ENCODE results near the gene HES3.

Gene HES3

DNA sequence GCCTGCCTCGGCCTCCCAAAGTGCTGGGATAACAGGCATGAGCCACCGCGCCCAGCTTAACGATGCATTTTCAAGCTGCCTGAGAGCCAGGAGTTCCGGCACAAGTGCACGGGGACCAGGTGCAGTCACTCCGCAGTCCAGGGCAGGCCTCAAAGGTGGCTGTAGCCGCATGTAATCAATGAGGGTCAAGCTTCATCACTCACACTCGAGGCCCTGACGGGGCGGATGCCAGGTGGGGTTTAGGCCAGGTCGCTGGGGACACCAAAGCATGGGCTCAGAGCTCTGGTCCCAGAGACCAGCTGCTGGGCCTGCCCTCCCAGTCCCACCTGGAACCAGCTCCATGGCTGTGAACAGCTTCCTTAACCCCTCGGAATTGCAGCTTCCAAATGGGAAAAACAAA lies 43.0 kb downstream of the HES3 start:
- DNase-seq (ENCODE audit: low read depth in 2 of 2), result no peak
- TF ChIP-seq, protein P1, sequence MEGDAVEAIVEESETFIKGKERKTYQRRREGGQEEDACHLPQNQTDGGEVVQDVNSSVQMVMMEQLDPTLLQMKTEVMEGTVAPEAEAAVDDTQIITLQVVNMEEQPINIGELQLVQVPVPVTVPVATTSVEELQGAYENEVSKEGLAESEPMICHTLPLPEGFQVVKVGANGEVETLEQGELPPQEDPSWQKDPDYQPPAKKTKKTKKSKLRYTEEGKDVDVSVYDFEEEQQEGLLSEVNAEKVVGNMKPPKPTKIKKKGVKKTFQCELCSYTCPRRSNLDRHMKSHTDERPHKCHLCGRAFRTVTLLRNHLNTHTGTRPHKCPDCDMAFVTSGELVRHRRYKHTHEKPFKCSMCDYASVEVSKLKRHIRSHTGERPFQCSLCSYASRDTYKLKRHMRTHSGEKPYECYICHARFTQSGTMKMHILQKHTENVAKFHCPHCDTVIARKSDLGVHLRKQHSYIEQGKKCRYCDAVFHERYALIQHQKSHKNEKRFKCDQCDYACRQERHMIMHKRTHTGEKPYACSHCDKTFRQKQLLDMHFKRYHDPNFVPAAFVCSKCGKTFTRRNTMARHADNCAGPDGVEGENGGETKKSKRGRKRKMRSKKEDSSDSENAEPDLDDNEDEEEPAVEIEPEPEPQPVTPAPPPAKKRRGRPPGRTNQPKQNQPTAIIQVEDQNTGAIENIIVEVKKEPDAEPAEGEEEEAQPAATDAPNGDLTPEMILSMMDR (IDR thresholded peaks at IDR 0.05; ENCODE audit: low read depth, low read length), result no peak

DNA sequence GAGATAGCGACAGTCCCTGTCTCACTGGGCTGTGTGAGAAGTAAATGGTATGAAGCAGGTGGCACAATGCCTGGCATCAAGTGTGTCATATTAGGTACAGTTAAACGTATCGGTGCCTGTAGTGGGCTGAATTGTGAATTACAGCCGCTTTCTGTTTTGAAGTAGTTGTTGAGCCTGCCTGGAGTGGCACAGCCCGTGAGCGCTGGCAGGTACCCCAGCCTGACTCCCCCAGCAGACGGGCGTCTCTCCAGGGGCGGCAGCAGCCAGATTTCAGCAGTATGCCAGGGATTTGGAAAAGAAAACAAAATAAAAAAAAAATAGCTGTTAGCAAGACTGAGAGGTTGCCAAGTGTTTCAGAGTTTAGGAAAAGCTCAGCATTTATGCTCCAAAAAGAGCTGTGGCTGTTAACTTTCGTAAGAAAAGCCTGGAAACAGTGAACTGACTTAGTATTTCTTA lies 43.5 kb downstream of the HES3 start:
- no peak overlapping the region for H3K4me3 ChIP-seq (replicated peaks in 1 of 2; ENCODE audit: low read depth in 2 of 2, low read length in 2 of 2)
- DNase-seq (ENCODE audit: low read depth in 2 of 2), result peak in 1 of 2 donors; percentile 42
- TF ChIP-seq, protein P1 (IDR thresholded peaks at IDR 0.05; ENCODE audit: low read depth, low read length), result no peak

More for the DNA sequence above, 43.0 kb downstream of the HES3 start:
- H3K4me3 ChIP-seq (replicated peaks in 1 of 2; ENCODE audit: low read depth in 2 of 2, low read length in 2 of 2), result no peak overlapping the region

DNA sequence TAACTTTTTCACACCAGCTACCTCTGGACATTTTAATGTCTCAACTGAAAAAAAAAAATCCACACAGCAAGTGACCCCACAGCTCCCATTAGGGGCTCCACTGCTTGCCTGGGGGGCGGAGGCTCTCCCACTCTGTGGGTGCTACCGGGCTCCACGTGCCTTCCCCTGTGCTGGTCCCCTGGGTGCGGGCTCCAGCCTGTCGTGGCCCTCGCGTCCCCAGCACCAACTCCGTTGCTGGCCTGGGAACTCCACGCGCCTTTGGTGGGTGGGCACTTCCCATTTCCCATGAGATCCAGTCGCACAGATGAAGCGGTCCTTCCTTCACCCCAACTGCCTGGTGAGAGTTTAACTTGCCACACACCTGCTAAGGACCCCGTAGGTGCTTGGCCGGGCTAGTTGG lies 44.0 kb downstream of the HES3 start:
- H3K4me3 ChIP-seq (replicated peaks in 1 of 2; ENCODE audit: low read depth in 2 of 2, low read length in 2 of 2), result no peak overlapping the region
- no peak for DNase-seq (ENCODE audit: low read depth in 2 of 2)
- TF ChIP-seq, protein P1 (IDR thresholded peaks at IDR 0.05; ENCODE audit: low read depth, low read length), result no peak

- DNase-seq (ENCODE audit: low read depth in 2 of 2), result no peak
- H3K4me3 ChIP-seq (replicated peaks in 1 of 2; ENCODE audit: low read depth in 2 of 2, low read length in 2 of 2), result no peak overlapping the region
- TF ChIP-seq, protein P1 (IDR thresholded peaks at IDR 0.05; ENCODE audit: low read depth, low read length), result no peak
Observed at GRCh38 chr1:6288665-6289064, 44.7 kb downstream of the HES3 start.

- TF ChIP-seq, protein P1 (IDR thresholded peaks at IDR 0.05; ENCODE audit: low read depth, low read length), result no peak
- H3K4me3 ChIP-seq (replicated peaks in 1 of 2; ENCODE audit: low read depth in 2 of 2, low read length in 2 of 2), result no peak overlapping the region
- no peak for DNase-seq (ENCODE audit: low read depth in 2 of 2)
Observed at GRCh38 chr1:6292102-6292501, 48.1 kb downstream of the HES3 start.

GRCh38 chr1:6294080-6294889 lies 50.3 kb downstream of the HES3 start:
- H3K4me3 ChIP-seq (replicated peaks in 1 of 2; ENCODE audit: low read depth in 2 of 2, low read length in 2 of 2), result no peak overlapping the region
- DNase-seq (ENCODE audit: low read depth in 2 of 2), result no peak
- TF ChIP-seq, protein P1 (IDR thresholded peaks at IDR 0.05; ENCODE audit: low read depth, low read length), result no peak

Measured in cardiac fibroblast (primary cell).